Pulmonary artery endothelial cell (primary cell): Measurements from ENCODE around the gene CXCL13. TPM values are rescaled to one million over a fixed set of nuclear protein-coding genes. Genes with fewer than 3 reads are reported as not detected.
"Not testable (repeated sequence)": the region's sequence is repeated elsewhere in the genome, so short reads cannot be mapped to it uniquely, and the experiment has no call there.

Source experiments
- DNase-seq: peaks from one replicate; pipeline ENCODE4 v3.0.0-alpha.2; 2011; ENCODE audit warnings: low read depth, low spot score
- total RNA-seq: library from RNA; depleted of rRNA; stranded (reverse); fragments of >200 nt; gene quantifications from 2 replicates; pipeline ENCODE4 v1.2.3, GENCODE V29; 2014

The CXCL13 gene, protein sequence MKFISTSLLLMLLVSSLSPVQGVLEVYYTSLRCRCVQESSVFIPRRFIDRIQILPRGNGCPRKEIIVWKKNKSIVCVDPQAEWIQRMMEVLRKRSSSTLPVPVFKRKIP
- not detected in 2 replicates for total RNA-seq

- DNase-seq = no peak
These were observed at the start of gene CXCL13 for GRCh38 chr4:77605210-77605902. Gene CXCL13 (plus strand): TSS chr4:77605820. CDS start chr4:77605866, 46 bp downstream.

- DNase-seq = no peak
These were observed 45.5 kb upstream of the CXCL13 start for GRCh38 chr4:77560170-77560569.

DNA sequence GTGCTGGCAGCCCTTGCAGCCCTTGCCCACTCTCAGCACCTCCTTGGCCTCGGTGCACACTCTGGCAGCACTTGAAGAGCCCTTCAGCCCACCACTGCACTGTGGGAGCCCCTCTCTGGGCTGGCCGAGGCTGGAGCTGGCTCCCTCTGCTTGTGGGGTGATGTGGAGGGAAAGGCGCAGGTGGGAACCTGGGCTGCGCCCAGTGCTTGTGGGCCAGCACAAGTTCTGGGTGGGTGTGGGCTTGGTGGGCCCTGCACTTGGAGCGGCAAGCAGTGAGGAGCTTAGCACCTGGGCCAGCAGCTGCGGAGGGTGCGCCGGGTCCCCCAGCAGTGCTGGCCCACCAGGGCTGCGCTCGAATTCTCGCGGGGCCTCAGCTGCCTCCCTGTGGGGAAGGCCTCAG is 43.9 kb upstream of the CXCL13 start:
- not testable (repeated sequence) for DNase-seq

DNA sequence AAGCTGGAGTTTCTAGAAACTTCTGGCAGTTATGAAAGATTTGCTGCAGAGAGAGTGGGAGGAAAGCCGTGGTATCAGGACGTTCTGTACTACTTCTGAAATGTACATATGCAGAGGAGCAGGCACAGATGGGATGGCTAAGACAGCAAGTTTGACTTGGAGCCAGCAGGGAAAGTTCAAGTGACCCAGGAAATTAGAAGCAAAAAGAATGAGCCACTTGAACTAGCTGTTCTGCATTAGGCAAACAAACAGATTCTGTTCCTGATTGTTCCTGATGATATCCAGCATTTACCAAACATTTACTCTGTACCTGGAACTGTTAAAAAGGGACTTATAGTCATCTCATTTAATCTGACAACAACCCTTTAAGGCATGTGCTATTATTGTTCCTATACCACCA is 41.4 kb upstream of the CXCL13 start:
- DNase-seq = no peak

- DNase-seq = no peak
These were observed 39.5 kb upstream of the CXCL13 start for GRCh38 chr4:77566148-77566547.

- no peak for DNase-seq
These were observed 38.1 kb upstream of the CXCL13 start for GRCh38 chr4:77567549-77567948.

DNA sequence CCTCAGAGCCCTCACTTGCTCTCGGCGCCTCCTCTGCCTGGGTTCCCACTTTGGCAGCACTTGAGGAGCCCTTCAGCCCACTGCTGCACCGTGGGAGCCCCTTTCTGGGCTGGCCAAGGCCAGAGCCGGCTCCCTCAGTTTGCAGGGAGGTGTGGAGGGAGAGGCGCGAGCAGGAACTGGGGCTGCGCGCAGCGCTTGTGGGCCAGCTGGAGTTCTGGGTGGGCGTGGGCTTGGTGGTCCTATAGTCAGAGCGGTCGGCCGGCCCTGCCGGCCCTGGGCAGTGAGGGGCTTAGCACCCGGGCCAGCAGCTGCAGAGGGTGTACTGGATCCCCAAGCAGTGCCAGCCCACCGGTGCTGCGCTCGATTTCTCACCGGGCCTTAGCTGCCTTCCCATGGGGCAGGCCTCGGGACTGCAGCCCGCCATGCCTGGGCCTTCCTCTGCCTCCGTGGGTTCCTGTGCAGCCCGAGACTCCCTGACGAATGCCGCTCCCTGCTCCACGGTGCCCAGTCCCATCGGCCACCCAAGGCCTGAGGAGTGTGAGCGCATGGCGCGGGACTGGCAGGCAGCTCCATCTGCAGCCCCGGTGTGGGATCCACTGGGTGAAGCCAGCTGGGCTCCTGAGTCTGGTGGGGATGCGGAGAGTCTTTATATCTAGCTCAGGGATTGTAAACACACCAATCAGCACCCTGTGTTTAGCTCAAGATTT is 35.0 kb upstream of the CXCL13 start:
- not testable (repeated sequence) for DNase-seq

DNA sequence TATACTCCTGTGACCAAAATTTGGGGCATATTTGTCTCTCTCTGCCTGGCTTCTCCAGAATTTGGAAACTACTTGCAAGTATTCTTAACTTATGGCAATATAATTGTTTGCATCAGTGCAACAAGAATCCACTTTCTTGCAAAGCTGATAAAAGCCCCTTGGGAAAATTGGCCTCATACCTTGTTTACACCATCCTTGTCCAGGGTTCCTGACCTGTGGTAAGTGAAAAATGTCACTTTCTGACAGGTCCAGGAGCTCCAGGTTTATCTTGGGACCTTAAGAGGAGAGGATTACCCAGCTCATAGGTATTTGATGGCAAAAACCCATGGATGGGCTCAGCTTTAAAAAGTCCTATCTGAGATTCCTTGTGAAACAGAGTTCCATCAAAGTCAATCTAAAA is 29.3 kb upstream of the CXCL13 start:
- DNase-seq = no peak

DNA sequence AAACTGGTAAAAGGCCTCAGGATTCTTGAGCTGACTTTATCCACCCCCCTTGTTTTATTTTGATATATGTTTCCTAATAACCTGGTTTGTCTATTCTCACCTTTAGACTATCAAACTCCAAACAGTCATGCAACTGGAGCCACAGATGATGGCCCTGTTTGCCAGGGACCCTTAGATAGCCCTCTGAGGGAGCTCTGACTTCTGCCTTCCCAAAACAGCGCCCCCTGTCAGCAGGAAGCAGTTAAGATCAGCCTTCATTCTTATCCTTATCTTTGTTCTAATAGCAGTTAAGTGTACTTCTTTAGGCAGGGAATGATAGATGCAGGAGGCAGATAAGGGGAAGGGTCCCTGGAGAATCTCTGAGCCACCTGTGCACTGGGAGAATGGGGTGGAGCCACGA is 27.5 kb upstream of the CXCL13 start:
- no peak for DNase-seq

DNA sequence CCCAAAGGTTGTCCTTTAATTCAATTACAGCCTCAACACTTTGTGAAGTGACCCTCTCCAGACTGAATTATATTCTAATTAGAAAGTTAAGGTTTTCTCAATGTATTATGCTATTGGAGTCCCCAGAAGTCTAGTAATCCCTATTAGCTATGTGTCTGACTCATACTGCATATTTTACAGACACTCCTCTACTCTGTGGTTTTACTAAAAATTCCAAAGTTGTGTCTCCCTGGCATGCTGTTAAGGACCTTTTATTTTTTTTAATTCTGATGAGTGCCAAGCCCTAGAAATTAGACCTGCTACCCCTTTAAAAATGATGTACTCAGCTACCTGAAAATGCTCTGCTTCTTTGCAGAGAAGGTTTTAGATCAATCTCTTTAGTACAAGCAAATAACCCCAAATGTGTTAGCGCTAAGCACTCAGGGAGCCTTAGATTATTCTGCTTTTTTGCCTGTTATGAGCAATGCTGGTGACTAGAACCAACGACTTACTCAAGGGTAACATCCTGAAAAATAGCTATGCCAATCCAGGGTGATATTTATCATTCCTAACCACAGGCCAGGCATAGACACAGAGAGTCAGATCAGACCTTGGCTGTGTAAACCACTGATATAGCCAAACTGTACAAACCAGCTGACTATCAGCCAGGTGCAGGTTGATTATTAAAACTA is 26.1 kb upstream of the CXCL13 start:
- DNase-seq = no peak

GRCh38 chr4:77581724-77582123 is 23.9 kb upstream of the CXCL13 start:
- DNase-seq = no peak

DNA sequence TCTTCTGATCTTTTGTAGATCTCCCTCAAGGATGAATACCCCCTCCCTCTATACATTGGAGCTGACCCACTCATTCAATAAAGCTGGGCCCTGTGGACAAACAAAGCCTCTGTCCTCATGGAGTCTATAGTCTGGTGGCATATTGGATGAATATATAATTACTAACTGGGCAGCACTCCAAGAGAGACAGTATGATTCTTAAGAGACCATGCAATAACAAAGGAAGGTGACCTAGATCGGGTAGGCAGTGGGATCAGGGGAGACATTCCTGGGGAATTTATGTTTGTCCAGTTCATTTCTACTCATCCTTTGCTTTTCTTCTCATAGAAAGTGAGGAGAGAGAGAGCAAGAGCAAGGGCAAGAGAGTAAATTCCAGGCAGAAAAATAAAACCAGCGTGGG is 23.5 kb upstream of the CXCL13 start:
- DNase-seq = no peak

GRCh38 chr4:77582711-77583110 is 22.9 kb upstream of the CXCL13 start:
- no peak for DNase-seq

DNA sequence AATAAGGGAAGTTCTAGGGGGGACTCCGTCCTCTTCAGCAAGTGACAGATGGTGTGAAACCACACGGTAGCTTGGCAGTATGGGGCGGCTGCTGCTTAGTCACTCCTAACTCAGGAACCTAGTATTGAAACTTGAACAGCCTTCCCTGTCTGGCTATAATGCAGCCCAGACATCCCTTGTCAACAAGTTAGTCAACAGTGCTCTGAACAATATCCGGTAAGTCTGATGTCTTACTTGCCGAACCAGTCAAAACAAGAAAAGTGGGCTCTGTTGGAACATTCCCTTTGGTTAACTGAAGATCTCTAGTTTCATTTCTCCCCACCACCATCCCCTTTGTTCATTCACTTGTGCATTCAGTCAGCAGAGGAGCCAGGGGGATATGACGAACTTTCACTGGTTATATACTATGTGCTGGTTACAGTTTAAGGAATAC is 18.7 kb upstream of the CXCL13 start:
- no peak for DNase-seq

- DNase-seq = no peak
These were observed 15.1 kb upstream of the CXCL13 start for GRCh38 chr4:77590482-77590881.

- DNase-seq = no peak
These were observed 14.1 kb upstream of the CXCL13 start for GRCh38 chr4:77591532-77591931.

DNA sequence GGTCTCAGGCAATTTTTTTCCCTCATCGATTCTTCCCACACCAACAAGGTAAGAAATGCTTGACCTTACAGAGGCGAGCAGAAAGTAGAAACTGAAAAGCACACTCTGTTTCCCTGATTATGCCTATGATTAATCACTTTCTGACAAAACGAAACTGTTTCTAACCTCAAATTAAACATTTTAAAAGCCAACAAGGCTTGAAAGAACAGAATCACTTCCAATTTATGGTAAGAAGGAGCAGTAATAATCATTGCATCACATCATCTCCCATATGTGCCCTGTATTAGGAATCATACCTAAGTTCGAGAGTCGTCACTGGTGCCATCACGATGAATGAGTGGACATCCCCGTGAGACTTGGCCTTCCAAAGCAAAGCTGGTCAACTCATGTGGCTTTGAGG is 12.5 kb upstream of the CXCL13 start:
- no peak for DNase-seq

GRCh38 chr4:77593993-77594392 is 11.6 kb upstream of the CXCL13 start:
- no peak for DNase-seq

DNA sequence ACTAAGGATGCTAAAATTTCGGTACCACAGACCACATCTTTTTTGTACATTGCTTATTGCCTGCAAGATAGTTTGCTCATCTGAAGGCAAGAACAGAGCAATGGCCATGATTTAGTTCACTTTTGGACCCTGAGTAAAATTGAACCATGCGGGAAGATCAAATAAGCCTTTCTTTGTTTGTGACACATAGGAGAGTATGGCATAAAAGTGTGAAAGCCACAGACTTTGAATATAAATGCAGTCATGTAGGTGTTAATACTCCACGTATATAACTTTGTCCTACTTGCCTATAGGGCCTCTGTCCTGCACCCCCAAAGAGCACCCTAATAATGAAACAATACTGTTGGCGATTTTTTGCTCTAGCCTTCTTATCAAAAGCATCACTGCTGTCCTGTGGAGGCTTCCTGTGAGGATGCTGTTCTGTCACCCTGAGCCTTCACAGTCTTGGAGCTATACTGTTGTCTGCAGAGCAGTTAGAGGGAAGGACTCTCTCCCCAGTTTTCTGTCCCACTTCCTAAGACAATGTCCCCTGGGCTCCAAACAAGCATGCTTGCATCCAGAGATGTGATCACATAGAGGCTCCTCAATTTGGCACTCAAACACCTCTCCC is 10.2 kb upstream of the CXCL13 start:
- no peak for DNase-seq

DNA sequence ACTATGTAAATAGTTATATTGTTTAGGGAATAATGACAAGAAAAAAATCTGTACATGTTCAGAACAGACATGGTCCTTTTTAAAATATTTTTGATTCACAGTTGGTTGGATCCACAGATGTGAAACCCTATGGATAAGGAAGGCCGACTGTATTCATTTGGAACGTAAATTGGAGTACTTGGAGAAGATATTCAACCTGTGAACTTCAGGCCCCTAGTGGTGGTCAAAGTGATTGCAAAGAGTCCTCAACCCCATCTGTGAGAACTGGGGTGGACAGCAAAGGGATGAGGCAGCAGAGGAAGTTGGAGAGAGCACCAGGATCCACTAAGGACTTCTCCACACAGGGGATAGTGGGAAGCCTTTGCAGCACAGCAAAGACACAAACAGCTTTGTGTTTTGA is 6.2 kb upstream of the CXCL13 start:
- no peak for DNase-seq

DNA sequence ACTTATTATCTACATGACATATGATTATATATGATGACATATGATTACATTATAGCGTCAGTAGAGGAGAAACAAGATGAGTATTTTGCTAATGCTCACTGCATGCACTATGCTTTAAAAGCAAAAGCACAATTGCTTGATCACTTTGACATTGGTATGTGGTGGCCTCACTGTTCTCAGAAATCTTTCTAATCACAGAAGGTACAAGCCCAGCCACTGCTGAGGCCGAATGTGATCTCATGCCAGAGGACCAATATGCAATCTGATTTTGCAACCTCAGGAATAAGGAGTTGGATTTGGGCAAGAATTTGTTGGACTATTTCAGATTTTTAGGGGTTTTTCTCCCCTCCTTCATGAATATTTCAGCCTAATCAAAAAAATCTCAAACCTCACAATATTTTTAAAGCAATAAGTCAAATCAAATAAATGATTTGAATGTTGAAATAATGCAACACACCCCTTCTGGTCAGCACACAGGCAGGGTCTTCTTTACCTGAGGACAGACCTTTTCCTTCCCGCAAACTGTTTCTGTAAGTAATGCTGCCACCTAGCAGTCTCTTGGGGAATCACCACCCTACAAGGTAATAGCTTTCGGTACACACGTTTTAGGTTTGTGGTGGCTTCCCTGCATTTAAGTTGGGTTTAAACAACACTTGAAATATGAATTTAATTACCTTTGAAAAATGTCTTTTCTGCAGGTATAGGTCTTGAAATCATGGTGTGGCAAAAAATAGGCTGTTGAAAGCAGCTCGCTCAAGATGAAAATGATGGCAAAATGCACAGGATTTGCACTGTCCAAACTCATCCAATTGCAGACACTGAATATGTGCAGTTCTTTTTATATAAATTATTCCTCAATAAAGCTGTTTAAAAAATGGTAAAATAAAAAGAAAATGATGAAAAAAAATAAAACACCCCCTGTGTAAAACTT is 4.8 kb upstream of the CXCL13 start:
- no peak for DNase-seq
